ENCODE results near the gene POPDC2.

POPDC2 gene

DNA sequence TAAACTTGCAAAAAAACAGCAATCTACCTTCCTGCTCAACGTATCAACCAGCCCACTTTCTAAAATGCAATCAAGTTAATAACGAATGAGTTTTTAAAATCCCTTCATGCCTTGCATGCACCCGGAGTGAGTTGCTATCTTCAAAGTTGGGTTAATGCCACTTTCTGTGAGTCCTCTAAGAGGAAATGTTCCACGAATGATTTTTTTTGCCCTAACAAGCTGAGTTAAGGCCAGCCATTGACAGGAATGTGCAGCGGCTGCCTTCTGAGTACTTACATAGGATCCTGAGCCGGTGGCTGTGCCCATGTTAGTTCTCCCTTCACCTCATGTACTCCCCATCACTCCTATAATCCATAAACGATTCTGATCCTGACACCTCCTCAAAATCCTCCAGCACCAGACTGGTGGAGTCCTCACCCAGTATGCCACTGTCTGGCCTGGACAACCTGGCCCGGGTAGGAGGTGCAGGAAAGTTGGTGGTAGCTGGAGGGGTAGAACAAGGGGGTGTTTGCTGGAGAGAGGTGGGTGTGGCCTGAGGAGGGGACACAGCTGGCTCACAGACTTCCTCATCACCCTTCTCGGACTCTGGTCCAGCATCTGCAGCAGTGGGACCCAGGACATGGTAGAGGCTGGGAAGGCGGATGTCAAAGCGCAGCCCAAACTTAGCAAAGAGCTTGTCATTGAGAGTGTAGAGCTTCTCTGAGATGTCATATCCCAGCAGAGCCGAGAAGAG, 12.4 kb downstream of the POPDC2 start:
- DNase-seq = no peak
- no peak overlapping the region for H3K27ac ChIP-seq (ENCODE audit: insufficient read depth in 1 of 2, low read depth in 1 of 2, low read length in 2 of 2, poor library complexity in 1 of 2, severe bottlenecking in 2 of 2)

GRCh38 chr3:119647171-119647570, 13.2 kb downstream of the POPDC2 start:
- DNase-seq = no peak
- H3K4me3 ChIP-seq (ENCODE audit: control insufficient read depth in 1 of 7, extremely low read depth in 1 of 7, insufficient read depth in 4 of 7, low read depth in 2 of 7, low read length in 6 of 7) = no peak overlapping the region
- peaks cover 0 to 4% (median 1%) of the 10 kb centered on the region in 4 experiments for H3K36me3 ChIP-seq (ENCODE audit: control insufficient read depth in 4 of 4, insufficient read depth in 4 of 4, low read length in 3 of 4)
- H3K9me3 ChIP-seq (ENCODE audit: control extremely low read depth in 1 of 5, control insufficient read depth in 4 of 5, insufficient read depth in 2 of 5, low read depth in 1 of 5, low read length in 4 of 5) = no peaks in the 10 kb centered on the region
- H3K4me1 ChIP-seq (ENCODE audit: control extremely low read depth in 1 of 4, control insufficient read depth in 4 of 4, insufficient read depth in 4 of 4, low read length in 3 of 4) = peaks cover 0 to 4% (median 0%) of the 10 kb centered on the region in 4 experiments
- CTCF ChIA-PET = no interaction called here
- no peaks in the 10 kb centered on the region for H3K27me3 ChIP-seq (replicated peaks in 2 of 5; ENCODE audit: control insufficient read depth in 4 of 5, insufficient read depth in 5 of 5, low read length in 4 of 5)
- 100% methylated on average over 2 of the region's 2 CpGs for WGBS (ENCODE audit: insufficient coverage)
- POLR2A ChIA-PET = no interaction called here
- no peak overlapping the region for H3K27ac ChIP-seq (ENCODE audit: insufficient read depth in 1 of 2, low read depth in 1 of 2, low read length in 2 of 2, poor library complexity in 1 of 2, severe bottlenecking in 2 of 2)

More for the DNA sequence above, 12.4 kb downstream of the POPDC2 start:
- WGBS (ENCODE audit: insufficient coverage) = 95% methylated on average over 9 of the region's 12 CpGs
- ChIA-PET CTCF (no interaction called here), POLR2A (no interaction called here)
- no peak overlapping the region for H3K4me3 ChIP-seq (ENCODE audit: control insufficient read depth in 1 of 7, extremely low read depth in 1 of 7, insufficient read depth in 4 of 7, low read depth in 2 of 7, low read length in 6 of 7)
- H3K4me1 ChIP-seq (ENCODE audit: control extremely low read depth in 1 of 4, control insufficient read depth in 4 of 4, insufficient read depth in 4 of 4, low read length in 3 of 4) = peaks cover 0 to 2% (median 0%) of the 10 kb centered on the region in 4 experiments
- H3K36me3 ChIP-seq (ENCODE audit: control insufficient read depth in 4 of 4, insufficient read depth in 4 of 4, low read length in 3 of 4) = peaks cover 0 to 4% (median under 1%) of the 10 kb centered on the region in 4 experiments
- H3K9me3 ChIP-seq (ENCODE audit: control extremely low read depth in 1 of 5, control insufficient read depth in 4 of 5, insufficient read depth in 2 of 5, low read depth in 1 of 5, low read length in 4 of 5) = no peaks in the 10 kb centered on the region
- no peaks in the 10 kb centered on the region for H3K27me3 ChIP-seq (replicated peaks in 2 of 5; ENCODE audit: control insufficient read depth in 4 of 5, insufficient read depth in 5 of 5, low read length in 4 of 5)

DNA sequence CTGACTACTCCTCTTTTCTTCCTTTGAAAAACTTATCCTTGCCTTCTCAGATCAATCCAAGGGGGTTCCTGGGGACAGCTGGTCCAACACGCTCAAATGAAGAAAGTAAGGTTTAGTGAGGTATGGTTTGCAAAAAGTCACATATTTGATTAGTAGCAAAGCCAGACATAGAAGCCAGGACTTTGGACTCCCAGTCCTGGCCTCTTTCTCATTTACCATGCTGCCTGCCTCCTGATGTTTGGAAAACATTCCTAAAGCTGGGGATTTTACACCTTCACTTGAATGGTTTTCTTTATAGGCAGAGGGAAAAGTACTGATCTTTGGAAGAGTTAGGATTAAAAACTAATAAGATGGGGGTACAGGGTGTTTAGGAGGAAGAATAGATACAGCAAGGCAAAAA, 14.6 kb downstream of the POPDC2 start:
- H3K4me3 ChIP-seq (ENCODE audit: control insufficient read depth in 1 of 7, extremely low read depth in 1 of 7, insufficient read depth in 4 of 7, low read depth in 2 of 7, low read length in 6 of 7) = no peak overlapping the region
- H3K36me3 ChIP-seq (ENCODE audit: control insufficient read depth in 4 of 4, insufficient read depth in 4 of 4, low read length in 3 of 4) = peaks cover 0 to 4% (median 1%) of the 10 kb centered on the region in 4 experiments
- no peaks in the 10 kb centered on the region for H3K9me3 ChIP-seq (ENCODE audit: control extremely low read depth in 1 of 5, control insufficient read depth in 4 of 5, insufficient read depth in 2 of 5, low read depth in 1 of 5, low read length in 4 of 5)
- no peaks in the 10 kb centered on the region for H3K27me3 ChIP-seq (replicated peaks in 2 of 5; ENCODE audit: control insufficient read depth in 4 of 5, insufficient read depth in 5 of 5, low read length in 4 of 5)
- H3K4me1 ChIP-seq (ENCODE audit: control extremely low read depth in 1 of 4, control insufficient read depth in 4 of 4, insufficient read depth in 4 of 4, low read length in 3 of 4) = peaks cover 0 to 4% (median 0%) of the 10 kb centered on the region in 4 experiments
- ChIA-PET POLR2A (no interaction called here), CTCF (no interaction called here)
- H3K27ac ChIP-seq (ENCODE audit: insufficient read depth in 1 of 2, low read depth in 1 of 2, low read length in 2 of 2, poor library complexity in 1 of 2, severe bottlenecking in 2 of 2) = no peak overlapping the region
- WGBS (ENCODE audit: insufficient coverage) = no CpG with 5 or more reads among the region's 1 CpG
- DNase-seq = no peak

DNA sequence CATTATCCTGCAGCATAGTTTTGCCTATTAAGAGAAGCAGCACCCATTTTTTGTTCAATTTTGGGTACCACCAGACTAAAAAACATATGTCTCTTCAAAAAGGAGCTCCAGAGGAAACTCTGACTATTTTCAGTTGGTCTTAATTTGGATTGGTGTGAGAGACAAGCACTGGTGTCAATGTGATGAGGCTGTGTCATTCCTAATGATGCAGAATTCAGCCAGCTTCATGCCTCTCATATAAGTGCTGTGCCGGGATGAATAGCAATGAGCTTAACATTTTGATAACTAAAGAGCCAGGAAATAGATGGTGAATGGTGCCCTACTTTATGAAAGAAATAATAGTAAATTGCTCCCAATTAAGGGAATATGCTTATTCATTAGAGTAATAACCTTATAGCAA, 15.9 kb downstream of the POPDC2 start:
- H3K9me3 ChIP-seq (ENCODE audit: control extremely low read depth in 1 of 5, control insufficient read depth in 4 of 5, insufficient read depth in 2 of 5, low read depth in 1 of 5, low read length in 4 of 5) = no peaks in the 10 kb centered on the region
- no peaks in the 10 kb centered on the region for H3K27me3 ChIP-seq (replicated peaks in 2 of 5; ENCODE audit: control insufficient read depth in 4 of 5, insufficient read depth in 5 of 5, low read length in 4 of 5)
- ChIA-PET POLR2A (no interaction called here), CTCF (no interaction called here)
- peaks cover 0 to 4% (median 1%) of the 10 kb centered on the region in 4 experiments for H3K36me3 ChIP-seq (ENCODE audit: control insufficient read depth in 4 of 4, insufficient read depth in 4 of 4, low read length in 3 of 4)
- peaks cover 0 to 7% (median 0%) of the 10 kb centered on the region in 4 experiments for H3K4me1 ChIP-seq (ENCODE audit: control extremely low read depth in 1 of 4, control insufficient read depth in 4 of 4, insufficient read depth in 4 of 4, low read length in 3 of 4)
- WGBS (ENCODE audit: insufficient coverage) = 83% methylated on average over 1 of the region's 1 CpG
- DNase-seq = no peak
- no peak overlapping the region for H3K4me3 ChIP-seq (ENCODE audit: control insufficient read depth in 1 of 7, extremely low read depth in 1 of 7, insufficient read depth in 4 of 7, low read depth in 2 of 7, low read length in 6 of 7)
- H3K27ac ChIP-seq (ENCODE audit: insufficient read depth in 1 of 2, low read depth in 1 of 2, low read length in 2 of 2, poor library complexity in 1 of 2, severe bottlenecking in 2 of 2) = no peak overlapping the region

DNA sequence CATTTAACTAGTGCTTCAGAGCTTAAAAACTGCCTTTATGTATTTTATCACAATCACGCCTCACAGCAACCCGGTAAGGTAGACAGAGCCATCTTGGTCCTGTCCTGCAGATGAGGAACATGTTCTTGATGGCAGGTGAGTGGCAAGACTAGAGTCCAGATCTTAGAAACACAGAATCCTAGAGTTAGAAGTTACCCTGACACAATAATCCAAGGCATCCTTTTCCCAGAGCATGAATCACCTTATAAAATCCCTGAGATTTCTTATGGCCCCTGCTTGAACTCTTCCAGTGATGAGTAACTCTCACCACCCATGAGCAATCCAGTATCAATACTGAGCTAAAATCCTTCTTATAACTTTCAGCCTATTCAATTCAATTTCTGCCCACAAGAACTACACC, 16.9 kb downstream of the POPDC2 start:
- Histone ChIP-seq H3K4me3 (ENCODE audit: control insufficient read depth in 1 of 7, extremely low read depth in 1 of 7, insufficient read depth in 4 of 7, low read depth in 2 of 7, low read length in 6 of 7) (no peak overlapping the region), H3K27me3 (replicated peaks in 2 of 5; ENCODE audit: control insufficient read depth in 4 of 5, insufficient read depth in 5 of 5, low read length in 4 of 5) (no peaks in the 10 kb centered on the region), H3K9me3 (ENCODE audit: control extremely low read depth in 1 of 5, control insufficient read depth in 4 of 5, insufficient read depth in 2 of 5, low read depth in 1 of 5, low read length in 4 of 5) (no peaks in the 10 kb centered on the region), H3K36me3 (ENCODE audit: control insufficient read depth in 4 of 4, insufficient read depth in 4 of 4, low read length in 3 of 4) (peaks cover 0 to 4% (median 1%) of the 10 kb centered on the region in 4 experiments), H3K27ac (ENCODE audit: insufficient read depth in 1 of 2, low read depth in 1 of 2, low read length in 2 of 2, poor library complexity in 1 of 2, severe bottlenecking in 2 of 2) (no peak overlapping the region), H3K4me1 (ENCODE audit: control extremely low read depth in 1 of 4, control insufficient read depth in 4 of 4, insufficient read depth in 4 of 4, low read length in 3 of 4) (peaks cover 6 to 16% (median 6%) of the 10 kb centered on the region in 4 experiments)
- CTCF ChIA-PET = interaction anchor here (0.8 kb wide), 1 partner anchor 10 kb away, joined by 4 read pairs; no protein-coding TSS in a partner anchor
- POLR2A ChIA-PET = no interaction called here
- WGBS (ENCODE audit: insufficient coverage) = 100% methylated on average over 2 of the region's 2 CpGs
- DNase-seq = no peak

DNA sequence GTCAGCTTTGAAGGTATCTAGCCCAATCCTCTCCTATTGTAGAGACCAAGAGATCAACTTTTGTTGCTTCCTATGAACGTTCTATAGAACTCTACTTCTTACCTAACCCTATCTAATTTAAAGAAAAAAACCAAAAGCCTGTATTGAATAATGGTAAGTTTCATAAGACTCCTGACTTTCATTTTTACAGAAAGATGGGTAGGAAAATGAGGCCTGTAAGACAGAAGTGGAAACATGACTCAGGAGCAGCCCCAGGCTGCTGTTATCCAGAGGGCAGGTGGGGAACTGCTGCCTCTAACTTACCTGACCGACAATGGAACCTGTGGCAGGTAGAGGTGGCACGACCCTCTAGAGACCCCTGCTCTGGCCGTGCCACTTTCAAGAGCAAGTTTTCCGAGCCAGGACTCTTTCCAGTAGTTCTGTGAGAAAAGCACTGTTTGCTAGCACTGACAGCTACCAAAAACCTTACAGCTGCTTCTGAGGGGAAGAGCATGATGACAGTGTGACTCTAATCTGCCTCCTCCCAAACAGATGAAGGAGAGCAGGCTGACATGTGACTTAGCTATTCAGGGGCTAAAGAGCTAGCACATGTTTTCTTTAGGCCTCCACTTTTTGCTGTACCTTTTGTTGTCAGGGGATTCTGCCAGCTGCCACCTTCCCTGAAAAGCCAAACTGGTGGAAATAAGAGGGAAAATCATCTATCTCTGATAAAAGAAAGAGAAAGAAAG, 17.5 kb downstream of the POPDC2 start:
- no peaks in the 10 kb centered on the region for H3K9me3 ChIP-seq (ENCODE audit: control extremely low read depth in 1 of 5, control insufficient read depth in 4 of 5, insufficient read depth in 2 of 5, low read depth in 1 of 5, low read length in 4 of 5)
- peaks cover 9 to 22% (median 12%) of the 10 kb centered on the region in 4 experiments for H3K4me1 ChIP-seq (ENCODE audit: control extremely low read depth in 1 of 4, control insufficient read depth in 4 of 4, insufficient read depth in 4 of 4, low read length in 3 of 4)
- no peak overlapping the region for H3K4me3 ChIP-seq (ENCODE audit: control insufficient read depth in 1 of 7, extremely low read depth in 1 of 7, insufficient read depth in 4 of 7, low read depth in 2 of 7, low read length in 6 of 7)
- no peaks in the 10 kb centered on the region for H3K27me3 ChIP-seq (replicated peaks in 2 of 5; ENCODE audit: control insufficient read depth in 4 of 5, insufficient read depth in 5 of 5, low read length in 4 of 5)
- ChIA-PET CTCF (interaction anchor here (0.8 kb wide), 1 partner anchor 10 kb away, joined by 4 read pairs; no protein-coding TSS in a partner anchor), POLR2A (no interaction called here)
- peaks cover 0 to 2% (median 0%) of the 10 kb centered on the region in 4 experiments for H3K36me3 ChIP-seq (ENCODE audit: control insufficient read depth in 4 of 4, insufficient read depth in 4 of 4, low read length in 3 of 4)
- no peak overlapping the region for H3K27ac ChIP-seq (ENCODE audit: insufficient read depth in 1 of 2, low read depth in 1 of 2, low read length in 2 of 2, poor library complexity in 1 of 2, severe bottlenecking in 2 of 2)
- 98% methylated on average over 4 of the region's 5 CpGs for WGBS (ENCODE audit: insufficient coverage)
- DNase-seq = no peak

DNA sequence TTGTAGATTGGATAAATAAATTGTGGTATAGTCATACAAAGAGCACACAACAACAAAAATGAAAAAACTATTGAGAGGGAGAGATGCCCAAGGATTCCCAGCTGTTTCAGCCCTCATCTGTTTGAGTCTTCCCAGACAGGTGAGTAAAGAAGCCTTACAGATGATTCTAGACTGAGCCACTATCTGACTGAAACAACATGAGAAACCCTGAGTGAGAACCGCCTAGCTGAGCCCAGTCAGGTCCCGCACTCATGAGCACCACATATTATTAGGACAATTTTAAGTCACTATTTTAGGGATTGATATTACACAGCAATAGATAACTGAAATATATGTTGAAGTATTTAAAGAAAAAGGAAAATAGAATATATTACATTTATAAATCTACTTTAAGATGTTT, 19.0 kb downstream of the POPDC2 start:
- CTCF ChIA-PET = no interaction called here
- H3K27me3 ChIP-seq (replicated peaks in 2 of 5; ENCODE audit: control insufficient read depth in 4 of 5, insufficient read depth in 5 of 5, low read length in 4 of 5) = no peaks in the 10 kb centered on the region
- H3K9me3 ChIP-seq (ENCODE audit: control extremely low read depth in 1 of 5, control insufficient read depth in 4 of 5, insufficient read depth in 2 of 5, low read depth in 1 of 5, low read length in 4 of 5) = no peaks in the 10 kb centered on the region
- H3K4me3 ChIP-seq (ENCODE audit: control insufficient read depth in 1 of 7, extremely low read depth in 1 of 7, insufficient read depth in 4 of 7, low read depth in 2 of 7, low read length in 6 of 7) = no peak overlapping the region
- DNase-seq = no peak
- H3K27ac ChIP-seq (ENCODE audit: insufficient read depth in 1 of 2, low read depth in 1 of 2, low read length in 2 of 2, poor library complexity in 1 of 2, severe bottlenecking in 2 of 2) = no peak overlapping the region
- WGBS (ENCODE audit: insufficient coverage) = 100% methylated on average over 1 of the region's 2 CpGs
- H3K4me1 ChIP-seq (ENCODE audit: control extremely low read depth in 1 of 4, control insufficient read depth in 4 of 4, insufficient read depth in 4 of 4, low read length in 3 of 4) = peaks cover 15 to 36% (median 24%) of the 10 kb centered on the region in 4 experiments
- peaks cover 0 to 2% (median 0%) of the 10 kb centered on the region in 4 experiments for H3K36me3 ChIP-seq (ENCODE audit: control insufficient read depth in 4 of 4, insufficient read depth in 4 of 4, low read length in 3 of 4)
- POLR2A ChIA-PET = interaction anchor here (0.6 kb wide), 2 partner anchors 222 to 1105 kb away, joined by 3 to 4 read pairs; no protein-coding TSS in a partner anchor
